Activated CD4-positive, alpha-beta T cell treated with anti-CD3 and anti-CD28 coated beads, Interleukin-2, amount 50 U/mL, for 48 hours (primary cell): Measurements from ENCODE around the gene PBX1.

Source experiments
- DNase-seq, 2 experiments: peaks; one replicate each; pipeline ENCODE4 v3.0.0-alpha.2; 2020

PBX1 gene

GRCh38 chr1:164622068-164622845 is 63.3 kb downstream of the PBX1 start:
- DNase-seq: no peak

- no peak for DNase-seq
Measured at GRCh38 chr1:164623805-164624204, 64.8 kb downstream of the PBX1 start.

GRCh38 chr1:164624400-164624799 is 65.4 kb downstream of the PBX1 start:
- DNase-seq: no peak

- DNase-seq: no peak
Measured at GRCh38 chr1:164625004-164625617, 66.1 kb downstream of the PBX1 start.

- no peak for DNase-seq
Measured at GRCh38 chr1:164628772-164629171, 69.8 kb downstream of the PBX1 start.

GRCh38 chr1:164629971-164630370 is 71.0 kb downstream of the PBX1 start:
- no peak for DNase-seq

- no peak for DNase-seq
Measured at GRCh38 chr1:164630626-164631396, 71.8 kb downstream of the PBX1 start.

GRCh38 chr1:164631751-164632150 is 72.8 kb downstream of the PBX1 start:
- no peak for DNase-seq

- no peak for DNase-seq
Measured at GRCh38 chr1:164633997-164634396, 75.0 kb downstream of the PBX1 start.

GRCh38 chr1:164635059-164635802 is 76.2 kb downstream of the PBX1 start:
- no peak for DNase-seq

- DNase-seq: no peak
Measured at GRCh38 chr1:164635803-164636731, 77.1 kb downstream of the PBX1 start.

GRCh38 chr1:164636757-164637156 is 77.8 kb downstream of the PBX1 start:
- DNase-seq: no peak

GRCh38 chr1:164637461-164638375 is 78.7 kb downstream of the PBX1 start:
- DNase-seq: no peak

- DNase-seq: no peak
Measured at GRCh38 chr1:164638492-164639202, 79.7 kb downstream of the PBX1 start.

- DNase-seq: no peak
Measured at GRCh38 chr1:164640686-164641352, 81.8 kb downstream of the PBX1 start.

- no peak for DNase-seq
Measured at GRCh38 chr1:164641353-164641730, 82.4 kb downstream of the PBX1 start.

- no peak for DNase-seq
Measured at GRCh38 chr1:164643018-164643417, 84.0 kb downstream of the PBX1 start.

- no peak for DNase-seq
Measured at GRCh38 chr1:164644268-164644667, 85.3 kb downstream of the PBX1 start.

- no peak for DNase-seq
Measured at GRCh38 chr1:164644774-164645644, 86.0 kb downstream of the PBX1 start.
